Astrocyte of the cerebellum (primary cell): ENCODE measurements around the gene ZSWIM1.
A peak's percentile ranks its signal among the peaks of the same experiment; 100 is the strongest.

Source experiments
- DNase-seq: peaks from one replicate; pipeline ENCODE4 v3.0.0-alpha.2; 2011; ENCODE audit warnings: low read depth
- H3K4me3 ChIP-seq: 2 replicates; pipeline ENCODE4 v1.5.1; 2011; ENCODE audit warnings: mild to moderate bottlenecking, low read depth, low read length, moderate library complexity
- in situ Hi-C: cut with HindIII; loops from 2 replicates; pipeline ENCODE4 v1.10.0; 2017; ENCODE audit warnings: low sequenced_read_pairs
- TF ChIP-seq, protein P1 (sequence below): IDR thresholded peaks from 2 replicates; pipeline ENCODE4 v1.5.1; 2012; ENCODE audit warnings: low read length, low read depth, moderate library complexity, mild to moderate bottlenecking; ENCODE audit errors: missing control alignments

Gene ZSWIM1

DNA sequence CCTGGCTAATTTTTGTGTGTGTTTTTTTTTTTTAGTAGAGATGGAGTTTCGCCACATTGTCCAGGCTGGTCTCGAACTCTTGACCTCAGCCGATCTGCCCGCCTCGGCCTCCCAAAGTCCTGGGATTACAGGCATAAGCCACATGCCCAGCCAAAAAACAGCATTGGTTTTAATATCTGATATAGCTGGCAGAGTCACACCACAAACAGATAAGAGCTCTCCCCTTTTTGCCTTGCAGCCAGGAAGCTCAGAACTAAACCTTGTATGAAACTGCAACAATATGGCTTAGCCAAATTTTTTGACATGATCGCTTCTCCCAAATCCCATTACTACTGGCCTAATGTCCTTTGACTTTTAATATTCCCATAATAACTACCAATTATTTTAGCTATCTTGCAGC, 28.7 kb upstream of the ZSWIM1 start:
- TF ChIP-seq, protein P1, sequence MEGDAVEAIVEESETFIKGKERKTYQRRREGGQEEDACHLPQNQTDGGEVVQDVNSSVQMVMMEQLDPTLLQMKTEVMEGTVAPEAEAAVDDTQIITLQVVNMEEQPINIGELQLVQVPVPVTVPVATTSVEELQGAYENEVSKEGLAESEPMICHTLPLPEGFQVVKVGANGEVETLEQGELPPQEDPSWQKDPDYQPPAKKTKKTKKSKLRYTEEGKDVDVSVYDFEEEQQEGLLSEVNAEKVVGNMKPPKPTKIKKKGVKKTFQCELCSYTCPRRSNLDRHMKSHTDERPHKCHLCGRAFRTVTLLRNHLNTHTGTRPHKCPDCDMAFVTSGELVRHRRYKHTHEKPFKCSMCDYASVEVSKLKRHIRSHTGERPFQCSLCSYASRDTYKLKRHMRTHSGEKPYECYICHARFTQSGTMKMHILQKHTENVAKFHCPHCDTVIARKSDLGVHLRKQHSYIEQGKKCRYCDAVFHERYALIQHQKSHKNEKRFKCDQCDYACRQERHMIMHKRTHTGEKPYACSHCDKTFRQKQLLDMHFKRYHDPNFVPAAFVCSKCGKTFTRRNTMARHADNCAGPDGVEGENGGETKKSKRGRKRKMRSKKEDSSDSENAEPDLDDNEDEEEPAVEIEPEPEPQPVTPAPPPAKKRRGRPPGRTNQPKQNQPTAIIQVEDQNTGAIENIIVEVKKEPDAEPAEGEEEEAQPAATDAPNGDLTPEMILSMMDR = no peak
- no peak overlapping the region for H3K4me3 ChIP-seq
- in situ Hi-C loops = no loop called here
- DNase-seq = no peak

DNA sequence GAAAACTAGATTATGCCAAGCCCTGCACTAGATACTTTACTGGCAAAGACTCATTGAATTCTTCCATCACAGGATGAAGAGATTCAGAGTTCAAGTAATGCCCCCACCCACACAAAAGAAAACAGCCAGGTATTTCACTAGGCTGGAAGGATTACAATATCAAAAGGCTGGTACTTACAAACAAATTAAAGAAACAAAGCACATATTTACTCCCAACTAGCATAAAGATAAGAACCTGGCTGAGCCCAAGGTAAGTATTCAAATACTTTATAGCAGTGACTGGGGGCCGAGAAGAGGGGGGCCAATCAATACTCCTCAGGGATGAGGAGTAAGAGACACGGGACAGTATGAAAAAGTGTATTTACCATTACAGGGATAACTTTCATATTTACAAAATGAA, 27.5 kb upstream of the ZSWIM1 start:
- TF ChIP-seq, protein P1 = no peak
- in situ Hi-C loops = no loop called here
- H3K4me3 ChIP-seq = no peak overlapping the region
- no peak for DNase-seq

DNA sequence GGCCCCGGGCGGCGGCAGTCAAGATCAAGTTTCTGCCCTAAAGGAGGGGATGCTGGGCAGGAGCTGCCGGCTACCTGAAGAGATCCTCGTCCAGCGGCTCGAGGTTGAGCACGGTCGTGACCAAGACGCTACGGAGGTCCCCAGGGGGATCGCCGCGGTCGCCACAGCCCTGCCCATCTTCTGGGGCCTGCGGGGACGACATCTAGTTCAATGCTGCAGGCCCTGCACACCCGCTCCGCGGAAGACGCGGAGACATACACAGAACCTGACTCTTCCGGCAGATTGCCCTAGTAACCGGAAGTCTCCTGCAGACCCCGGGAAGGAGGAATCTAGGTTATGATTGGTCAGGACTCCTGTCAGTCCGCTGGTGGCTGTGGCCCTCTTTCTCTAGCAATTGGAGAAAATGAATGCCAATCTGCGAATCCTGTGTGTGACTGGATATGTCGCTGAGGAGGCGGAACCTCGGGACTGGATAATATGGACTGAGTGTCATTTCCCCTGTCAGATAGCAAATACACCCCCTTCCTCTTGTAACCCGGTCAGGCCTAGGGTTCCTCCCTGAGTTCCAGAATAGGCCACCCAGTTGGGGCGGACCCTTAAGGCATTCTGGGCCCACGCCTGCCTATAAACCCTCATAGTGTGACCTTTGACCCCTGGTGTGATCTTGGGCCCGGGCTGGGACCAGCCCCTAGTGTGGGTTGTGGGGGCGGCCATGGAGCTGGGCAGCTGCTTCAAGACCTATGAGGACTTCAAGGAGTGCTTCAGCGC, 23.7 kb upstream of the ZSWIM1 start, which contains the start of the genes ACOT8 and ZSWIM3:
Gene ACOT8, minus strand, starts transcription at position 279 of the 768 bp plus-strand sequence. Its CDS starts 77 bp downstream, at position 202.
Gene ZSWIM3, plus strand, starts transcription at position 501 of the 768 bp plus-strand sequence. Its CDS starts 212 bp downstream, at position 713.
- in situ Hi-C loops = no loop called here
- TF ChIP-seq, protein P1 = no peak
- DNase-seq = peak; percentile 100
- peak within 1 kb of the TSS; percentile 73 for H3K4me3 ChIP-seq

DNA sequence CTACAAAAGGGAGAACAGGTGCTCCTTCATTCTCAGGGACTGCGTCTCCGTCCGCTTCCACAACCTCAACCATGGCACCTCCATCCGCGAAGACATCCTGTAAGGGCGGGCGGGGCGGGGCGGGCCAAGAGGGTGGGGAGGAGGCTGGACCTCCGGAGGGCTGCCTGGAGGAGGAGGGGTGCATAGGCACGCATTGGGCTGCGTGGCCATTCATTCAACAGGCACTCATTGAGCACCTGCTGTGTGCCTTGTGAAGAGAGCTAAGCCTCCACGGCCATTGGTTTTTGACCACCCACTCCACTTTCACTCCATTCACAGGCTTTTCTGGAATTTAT, 23.2 kb upstream of the ZSWIM1 start:
- peak overlapping the region; percentile 73 for H3K4me3 ChIP-seq
- TF ChIP-seq, protein P1 = no peak
- in situ Hi-C loops = no loop called here
- DNase-seq = no peak

DNA sequence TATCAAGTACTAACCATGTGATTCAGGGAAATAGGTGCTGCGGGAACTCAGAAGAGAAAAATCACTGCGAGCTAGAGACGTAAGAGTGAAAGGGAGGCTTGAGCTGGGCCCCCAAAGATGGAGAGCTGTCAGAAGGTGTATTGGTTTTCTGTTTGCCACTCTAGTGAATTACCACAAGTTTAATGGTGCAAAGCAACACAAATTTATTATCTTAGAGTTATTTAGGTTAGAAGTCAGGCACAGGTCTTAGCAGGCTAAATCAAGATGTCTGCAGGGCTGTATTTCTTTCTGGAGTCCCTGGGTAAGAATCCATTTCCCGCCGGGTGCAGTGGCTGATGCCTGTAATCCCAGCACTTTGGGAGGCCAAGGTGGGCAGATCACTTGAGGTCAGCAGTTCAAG, 21.1 kb upstream of the ZSWIM1 start:
- no peak overlapping the region for H3K4me3 ChIP-seq
- in situ Hi-C loops = no loop called here
- no peak for DNase-seq
- TF ChIP-seq, protein P1 = no peak

DNA sequence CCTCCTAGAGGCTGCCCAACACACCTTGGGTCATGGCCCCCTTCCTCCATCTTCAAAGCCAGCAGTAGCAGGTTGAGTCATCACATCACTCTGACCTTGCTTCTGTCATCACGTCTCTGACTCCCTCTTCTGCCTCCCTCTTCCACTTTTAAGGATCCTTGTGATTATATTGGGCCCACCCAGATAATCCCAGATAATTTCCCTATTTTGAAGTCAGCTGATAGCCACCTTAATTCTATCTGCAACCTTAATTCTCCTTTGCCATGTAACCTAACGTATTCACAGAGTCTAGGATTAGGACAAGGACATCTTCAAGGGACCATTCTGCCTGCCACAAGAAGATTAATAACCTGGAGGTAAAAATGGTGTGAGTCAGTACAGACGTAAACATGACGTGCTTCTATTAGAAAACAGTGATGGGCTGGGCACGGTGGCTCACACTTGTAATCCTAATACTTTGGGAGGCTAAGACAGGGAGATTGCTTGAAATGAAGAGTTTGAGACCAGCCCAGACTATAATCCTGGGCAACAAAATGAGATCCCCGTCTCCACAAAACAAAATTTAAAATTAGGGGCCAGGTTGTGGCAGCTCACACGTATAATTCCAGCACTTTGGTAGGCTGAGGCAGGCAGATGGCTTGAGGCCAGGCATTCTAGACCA, 20.3 kb upstream of the ZSWIM1 start:
- H3K4me3 ChIP-seq = no peak overlapping the region
- TF ChIP-seq, protein P1 = no peak
- in situ Hi-C loops = no loop called here
- no peak for DNase-seq
